HG03378 (cell line): ENCODE measurements around the gene CD99.

Experiments
- ATAC-seq: cut with Tn5 transposase; IDR thresholded peaks from one replicate; pipeline ENCODE4 v1.9.1; 2021; ENCODE audit warnings: mild to moderate bottlenecking, moderate library complexity; ENCODE audit not compliant: unreplicated experiment

Gene CD99

GRCh38 chrX:2697741-2698299 lies 6.7 kb downstream of the CD99 start:
- ATAC-seq: peak; percentile 40

DNA sequence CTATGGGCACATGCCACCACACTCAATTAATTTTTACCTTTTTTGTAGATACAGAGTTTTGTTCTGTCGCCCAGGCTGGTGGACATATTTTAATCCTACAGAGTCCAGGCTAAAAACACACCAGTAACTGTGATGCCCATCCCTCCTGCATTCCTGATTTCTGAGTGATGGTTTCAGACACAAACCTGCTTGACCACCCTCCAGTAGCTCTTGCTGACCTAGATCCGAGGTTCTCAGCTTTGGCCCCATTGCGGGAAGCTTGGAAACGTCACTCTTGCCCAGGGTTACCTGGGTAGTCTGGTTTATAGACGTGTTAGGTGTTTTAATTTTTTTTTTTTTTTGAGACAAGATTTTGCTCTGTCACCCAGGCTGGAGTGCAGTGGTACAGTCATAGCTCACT lies 7.5 kb downstream of the CD99 start:
- ATAC-seq: no peak

DNA sequence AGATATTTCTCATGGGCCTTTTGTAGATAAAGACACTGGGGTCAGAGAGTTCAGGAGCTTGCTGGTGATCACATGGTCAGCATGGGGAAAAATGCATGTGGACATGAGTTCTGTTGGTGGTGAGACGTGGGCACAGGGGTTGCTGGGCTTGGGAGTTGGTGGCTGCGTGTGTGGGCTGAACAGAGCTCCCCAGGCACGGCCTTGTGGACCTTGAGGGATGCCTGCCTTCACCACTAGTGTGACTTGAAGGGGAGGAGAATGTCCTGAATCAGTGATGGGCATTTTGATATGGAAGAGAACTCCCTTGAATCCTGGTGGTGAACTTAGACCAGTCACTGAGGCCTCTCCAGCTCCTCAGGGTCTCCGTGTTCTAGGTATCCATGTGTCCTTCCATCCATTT lies 8.9 kb downstream of the CD99 start:
- no peak for ATAC-seq

GRCh38 chrX:2700405-2701320 lies 9.6 kb downstream of the CD99 start:
- ATAC-seq: no peak

DNA sequence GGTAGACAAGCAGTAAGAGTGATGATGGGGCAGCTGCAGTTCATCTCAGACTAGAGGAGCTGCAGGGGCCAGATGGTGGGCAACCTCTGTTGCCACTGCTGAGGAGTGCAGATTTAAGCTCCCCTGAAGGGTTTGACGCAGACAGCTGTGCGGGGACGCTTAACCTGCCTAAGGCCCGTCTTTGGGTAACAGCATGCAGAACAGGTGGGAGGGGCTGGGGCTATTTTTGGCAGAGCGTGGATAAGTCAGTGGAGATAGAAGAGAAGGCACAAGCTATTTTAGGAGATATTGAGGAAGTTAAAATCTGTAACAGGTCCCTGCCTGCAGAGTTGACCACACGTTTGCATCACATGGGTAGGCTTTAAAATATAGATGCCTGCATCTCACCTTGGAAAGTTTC lies 10.5 kb downstream of the CD99 start:
- peak; percentile 41 for ATAC-seq

DNA sequence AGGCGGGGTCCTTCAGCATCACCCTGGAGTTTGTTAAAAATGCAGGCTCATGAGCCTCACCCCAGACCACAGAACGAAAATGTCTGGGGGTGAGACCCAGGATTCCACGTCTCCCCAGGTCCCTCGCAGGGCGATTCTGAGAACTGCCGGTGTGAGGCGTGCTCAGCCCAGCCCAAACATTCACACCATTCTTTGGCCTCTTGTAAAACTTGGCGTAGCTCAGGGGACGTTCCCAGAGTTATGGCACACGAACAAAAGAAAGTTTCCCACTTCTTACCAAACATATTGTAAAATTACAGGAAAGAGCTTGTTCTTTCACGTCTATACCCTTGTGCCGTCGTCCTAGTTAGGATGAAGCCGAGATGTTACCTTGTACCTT lies 12.9 kb downstream of the CD99 start:
- no peak for ATAC-seq

- no peak for ATAC-seq
Measured at GRCh38 chrX:2705046-2705832, 14.1 kb downstream of the CD99 start.

DNA sequence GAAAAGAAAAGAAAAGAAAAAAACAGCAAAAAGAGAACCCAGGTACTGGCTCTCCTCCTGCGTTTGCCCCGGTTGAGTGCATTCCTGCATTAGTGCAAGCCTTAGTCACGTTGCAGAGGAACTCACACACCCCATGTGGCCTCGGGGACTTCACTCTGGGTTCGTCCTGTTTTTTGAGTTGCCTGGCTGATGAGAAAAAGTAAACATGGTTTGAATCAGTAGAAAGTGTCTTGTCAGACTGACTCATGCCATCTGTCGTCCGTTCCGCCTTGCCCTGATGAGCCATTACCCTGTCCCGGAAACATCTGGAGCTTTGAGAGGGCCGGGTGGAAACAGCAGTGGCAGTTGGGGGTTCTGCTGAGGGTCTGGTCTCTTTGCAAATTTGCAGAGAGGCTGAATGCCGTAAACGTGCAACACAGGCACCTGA lies 16.3 kb downstream of the CD99 start:
- ATAC-seq: peak; percentile 96

DNA sequence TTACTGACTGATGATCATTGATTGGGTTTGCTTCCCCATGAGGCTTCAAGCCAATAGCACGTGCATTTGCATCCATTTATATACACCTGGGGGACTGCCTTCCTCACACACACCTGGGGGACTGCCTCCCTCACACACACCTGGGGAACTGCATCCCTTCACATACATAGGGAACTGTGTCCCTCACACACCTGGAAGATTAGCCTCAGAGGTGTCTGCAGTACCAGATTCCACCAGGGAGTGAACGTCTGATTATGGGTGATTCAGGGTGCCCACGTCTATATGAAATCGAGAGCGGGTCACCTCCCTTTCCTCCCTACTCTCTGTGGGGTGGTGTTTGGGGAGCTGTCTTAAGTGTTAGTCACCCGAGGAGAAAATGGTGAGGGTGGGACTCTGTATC lies 16.9 kb downstream of the CD99 start:
- no peak for ATAC-seq

DNA sequence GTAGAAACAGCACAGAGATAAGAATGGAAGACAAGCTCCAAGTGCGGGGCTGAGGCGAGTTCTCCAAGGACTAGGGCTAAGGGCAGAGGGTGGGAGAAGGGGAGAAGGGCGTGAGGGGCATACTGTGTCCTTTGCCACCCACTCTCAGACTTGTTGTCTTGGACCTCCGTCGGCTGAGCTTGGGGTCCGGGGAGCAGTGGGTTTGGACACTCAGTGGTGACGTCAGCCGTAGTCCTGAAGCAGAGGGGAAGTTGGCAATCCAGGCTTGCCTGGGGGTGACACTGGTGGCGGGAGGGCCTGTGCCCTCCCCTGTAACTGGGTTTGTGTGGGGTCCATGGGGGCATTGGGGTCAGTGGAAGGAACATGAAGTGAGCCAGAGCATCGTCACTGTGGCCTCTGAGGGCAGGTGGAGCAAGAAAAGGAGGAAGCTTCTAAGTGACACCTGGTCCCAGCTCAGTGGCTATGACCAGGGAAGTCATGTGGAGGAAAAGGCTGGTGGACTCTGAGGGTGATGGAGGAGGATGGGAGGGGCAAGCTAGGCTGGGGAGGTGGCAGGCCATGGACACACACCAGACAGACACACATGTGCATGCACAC lies 17.6 kb downstream of the CD99 start:
- no peak for ATAC-seq

GRCh38 chrX:2709556-2709955 lies 18.5 kb downstream of the CD99 start:
- ATAC-seq: no peak

DNA sequence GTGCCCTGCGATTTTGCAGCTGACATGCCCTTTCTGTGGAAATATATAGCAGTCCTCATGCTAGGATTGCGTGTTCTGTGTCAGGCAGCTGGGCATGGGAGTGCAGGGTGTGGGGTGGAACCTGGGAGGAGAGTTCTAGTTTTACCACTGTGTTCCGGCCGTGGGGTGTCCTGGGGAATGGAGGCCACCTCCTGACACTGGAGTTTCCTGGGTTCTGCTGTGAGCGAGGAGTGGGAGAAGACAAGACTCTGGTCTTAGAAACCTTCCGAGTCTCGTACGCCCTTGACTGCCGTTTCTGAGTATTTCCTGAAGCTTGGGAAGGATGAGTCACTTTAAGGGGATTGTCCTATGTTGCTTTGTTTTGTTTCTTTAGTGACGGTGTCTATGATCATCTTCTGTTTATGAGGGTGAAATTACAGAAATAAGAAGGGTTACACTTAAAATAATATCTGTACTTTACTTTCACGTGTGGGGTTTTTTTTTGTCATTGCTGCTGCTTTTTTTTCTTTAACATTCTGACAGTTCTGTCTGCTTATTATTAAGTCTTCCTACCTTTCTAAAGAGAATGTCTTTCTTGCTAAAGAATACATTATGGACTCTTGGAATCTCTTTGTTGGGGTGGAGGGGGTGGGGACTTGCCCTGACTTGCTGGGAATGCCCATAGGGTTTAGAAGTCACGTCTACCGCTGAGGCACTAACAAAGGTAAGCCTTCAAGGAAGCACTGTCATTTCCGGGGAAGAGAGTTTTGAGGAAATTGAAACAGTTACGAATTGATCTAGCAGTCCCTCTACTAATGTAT lies 19.1 kb downstream of the CD99 start:
- no peak for ATAC-seq

DNA sequence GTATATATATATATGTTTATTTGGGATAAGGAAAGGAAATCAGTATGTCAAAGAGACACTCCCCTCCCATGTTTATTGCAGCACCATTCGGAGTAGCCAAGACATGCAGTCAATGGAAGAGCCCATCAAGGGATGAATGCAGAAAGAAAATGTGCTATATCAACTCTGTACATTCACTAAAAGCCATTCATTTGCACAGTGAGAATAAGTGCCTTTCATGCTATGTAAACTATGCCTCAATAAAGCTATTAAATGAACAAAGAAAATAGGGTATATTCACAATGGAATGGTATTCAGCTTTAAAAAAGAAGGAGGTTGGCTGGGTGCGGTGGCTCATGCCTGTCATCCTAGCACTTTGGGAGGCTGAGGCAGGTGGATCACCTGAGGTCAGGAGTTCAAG lies 20.3 kb downstream of the CD99 start:
- no peak for ATAC-seq

GRCh38 chrX:2712428-2712827 lies 21.3 kb downstream of the CD99 start:
- ATAC-seq: no peak

DNA sequence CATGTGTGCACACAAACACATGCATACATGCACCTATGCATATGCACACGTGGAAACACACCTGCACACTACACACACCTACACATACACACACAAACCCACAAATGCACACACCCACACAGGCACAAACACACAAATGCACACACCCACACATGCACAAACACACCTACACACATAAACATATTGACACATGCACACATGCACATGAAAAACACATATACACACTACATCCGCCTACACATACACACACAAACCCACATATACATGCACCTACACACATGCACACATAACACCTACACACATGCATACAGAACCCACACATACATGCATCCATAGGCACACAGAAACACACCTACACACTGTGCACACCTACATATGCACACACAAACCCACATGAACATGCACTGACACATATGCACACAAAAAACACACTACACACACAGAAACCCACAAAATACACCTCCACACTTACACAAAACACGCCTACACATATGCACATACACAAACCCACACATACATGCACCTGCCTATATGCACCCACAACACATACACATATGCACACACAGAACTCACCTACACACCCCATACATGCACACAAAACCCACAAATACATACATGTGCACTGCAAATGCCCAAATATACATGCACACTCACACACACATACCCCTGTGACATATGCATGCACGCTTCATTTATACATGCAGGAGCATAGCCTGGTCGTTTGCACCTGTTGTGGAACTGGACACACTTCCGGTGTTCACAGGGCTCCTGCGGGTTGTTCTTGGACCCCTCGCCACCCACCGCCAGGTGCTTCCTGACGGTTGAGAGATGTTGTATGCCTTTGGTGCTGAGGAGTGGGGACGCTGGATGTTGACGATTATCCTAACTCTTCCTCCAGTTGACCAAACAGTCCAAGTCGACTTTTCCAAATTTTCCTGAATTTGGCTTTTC lies 22.1 kb downstream of the CD99 start:
- no peak for ATAC-seq

- ATAC-seq: no peak
Measured at GRCh38 chrX:2714551-2714950, 23.5 kb downstream of the CD99 start.

DNA sequence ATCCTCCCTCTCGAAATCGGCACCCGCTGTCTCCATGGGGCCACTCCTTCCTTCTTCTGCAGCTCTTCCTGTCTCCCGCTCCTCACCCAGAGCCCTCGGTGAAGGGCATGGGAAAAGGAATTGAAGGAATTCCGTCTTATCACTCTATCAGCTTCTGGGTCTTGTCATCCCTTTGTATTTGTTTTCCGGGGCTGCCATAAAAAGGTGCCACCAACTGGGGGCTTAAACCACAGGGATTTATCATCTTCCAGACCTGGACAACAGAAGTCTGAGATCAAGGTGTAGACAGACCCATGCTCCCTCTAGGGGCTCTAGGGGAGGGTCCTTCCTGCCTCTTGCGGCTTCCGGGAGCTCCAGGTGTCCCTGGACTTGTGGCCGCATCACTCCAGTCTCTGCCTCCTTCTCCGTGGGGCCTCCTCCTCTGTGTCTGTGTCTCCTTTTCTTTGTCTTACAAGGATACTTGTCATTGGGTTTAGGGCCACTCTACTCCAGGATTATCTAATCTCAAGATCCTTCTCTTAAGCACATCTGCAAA lies 24.0 kb downstream of the CD99 start:
- no peak for ATAC-seq

GRCh38 chrX:2717312-2717711 lies 26.2 kb downstream of the CD99 start:
- no peak for ATAC-seq

DNA sequence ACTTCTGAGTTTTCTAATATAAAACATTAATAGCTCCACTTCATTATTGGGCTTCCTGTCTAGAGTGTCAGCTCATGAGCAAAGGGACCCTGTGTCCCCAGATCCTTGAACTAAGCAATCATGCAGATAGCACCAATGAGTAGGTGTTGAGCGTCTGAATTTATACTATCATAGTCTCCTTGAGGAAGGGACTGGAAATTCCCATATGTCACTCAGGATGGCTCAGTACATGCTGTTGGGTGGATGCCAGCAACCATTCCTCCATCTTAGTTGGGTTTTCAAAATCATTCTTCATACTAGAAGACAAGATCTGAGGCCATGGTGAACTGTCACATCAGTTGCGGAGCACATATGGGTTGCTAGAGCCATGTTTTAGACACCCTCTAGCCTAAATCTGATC lies 27.7 kb downstream of the CD99 start:
- ATAC-seq: no peak
